GM18520 (cell line): ENCODE results near the gene NAA35.

Source experiments
- ATAC-seq: cut with Tn5 transposase; IDR thresholded peaks from one replicate; pipeline ENCODE4 v1.9.1; 2021; ENCODE audit not compliant: unreplicated experiment

NAA35 gene

GRCh38 chr9:86061972-86062739, 121.2 kb downstream of the NAA35 start:
- no peak for ATAC-seq

GRCh38 chr9:86062845-86063693, 122.1 kb downstream of the NAA35 start:
- no peak for ATAC-seq

- no peak for ATAC-seq
Observed at GRCh38 chr9:86064220-86064619, 123.3 kb downstream of the NAA35 start.

- ATAC-seq = no peak
Observed at GRCh38 chr9:86069206-86069869, 128.4 kb downstream of the NAA35 start.
